DOHH2 (cell line): ENCODE measurements around the gene NUP98.

Experiments
- H3F3A ChIP-seq: fragments of 200-600 bp; sonication (generic), shearing (Covaris generic); 2 replicates; pipeline ENCODE4 v1.6.0; 2016; ENCODE audit warnings: antibody characterized with exemption, mild to moderate bottlenecking; ENCODE audit not compliant: control insufficient read depth, insufficient read depth
- H3K27ac ChIP-seq: fragments of 200-600 bp; sonication (generic); 2 replicates; pipeline ENCODE4 v1.5.1; 2014; ENCODE audit warnings: low read depth, mild to moderate bottlenecking, low read length, moderate library complexity
- H3K27me3 ChIP-seq: fragments of 200-600 bp; sonication (generic); 2 replicates; pipeline ENCODE4 v1.6.1; 2014; ENCODE audit warnings: mild to moderate bottlenecking, low read length, mixed read lengths; ENCODE audit not compliant: control insufficient read depth
- H3K36me3 ChIP-seq: fragments of 200-600 bp; sonication (generic); 2 replicates; pipeline ENCODE4 v1.6.1; 2014; ENCODE audit warnings: mild to moderate bottlenecking, low read length, moderate library complexity, mixed read lengths; ENCODE audit not compliant: control insufficient read depth
- H3K4me1 ChIP-seq: fragments of 200-600 bp; sonication (generic); 2 replicates; pipeline ENCODE4 v1.6.1; 2014; ENCODE audit warnings: mild to moderate bottlenecking, low read length, mixed read lengths; ENCODE audit not compliant: control insufficient read depth
- H3K4me2 ChIP-seq: fragments of 200-600 bp; sonication (generic); 2 replicates; pipeline ENCODE4 v1.6.0; 2014; ENCODE audit warnings: mild to moderate bottlenecking, low read length, moderate library complexity
- H3K4me3 ChIP-seq: fragments of 200-600 bp; sonication (generic); 2 replicates; pipeline ENCODE4 v1.5.1; 2014; ENCODE audit warnings: mild to moderate bottlenecking, low read length, mixed read lengths
- H3K79me2 ChIP-seq: fragments of 200-600 bp; sonication (generic); 2 replicates; pipeline ENCODE4 v1.6.1; 2014; ENCODE audit warnings: mild to moderate bottlenecking, low read length, mixed read lengths; ENCODE audit not compliant: control insufficient read depth
- H3K9me2 ChIP-seq: fragments of 200-600 bp; sonication (generic); replicated peaks from 2 replicates; pipeline ENCODE4 v1.6.1; 2014; ENCODE audit warnings: mild to moderate bottlenecking, low read length, mixed read lengths; ENCODE audit not compliant: control insufficient read depth
- H3K9me3 ChIP-seq: fragments of 200-600 bp; sonication (generic); 2 replicates; pipeline ENCODE4 v1.6.1; 2014; ENCODE audit warnings: antibody characterized with exemption, low read length, mixed read lengths; ENCODE audit not compliant: control insufficient read depth, insufficient read depth
- H4K20me1 ChIP-seq: fragments of 200-600 bp; sonication (generic); 2 replicates; pipeline ENCODE4 v1.6.0; 2014; ENCODE audit warnings: low read depth, mild to moderate bottlenecking, antibody characterized with exemption, low read length, moderate library complexity; ENCODE audit not compliant: control insufficient read depth, insufficient read depth
- CTCF ChIP-seq: fragments of 200-600 bp; sonication (generic); IDR thresholded peaks from one replicate; pipeline ENCODE4 v1.5.1; 2014; ENCODE audit warnings: antibody characterized with exemption, mild to moderate bottlenecking, low read depth, low read length; ENCODE audit not compliant: poor library complexity, severe bottlenecking
- EZH2phosphoT487 ChIP-seq: fragments of 200-600 bp; sonication (generic); IDR thresholded peaks from 2 replicates; pipeline ENCODE4 v1.6.1; 2017; ENCODE audit warnings: borderline replicate concordance, mild to moderate bottlenecking, antibody characterized with exemption, low read length, moderate library complexity, mixed read lengths

Gene NUP98

GRCh38 chr11:3803726-3804495 is 6.6 kb upstream of the NUP98 start:
- no peak overlapping the region for H3K4me3 ChIP-seq
- H3K9me3 ChIP-seq, result no peaks in the 10 kb centered on the region
- H3K27me3 ChIP-seq, result no peaks in the 10 kb centered on the region
- no peaks in the 10 kb centered on the region for H4K20me1 ChIP-seq
- TF ChIP-seq CTCF (no peak), EZH2phosphoT487 (no peak)
- H3K4me2 ChIP-seq, result no peak overlapping the region
- no peaks in the 10 kb centered on the region for H3K36me3 ChIP-seq
- H3F3A ChIP-seq, result peaks cover 8% of the 10 kb centered on the region; the same call in 1 of the 2 replicates
- H3K27ac ChIP-seq, result no peak overlapping the region
- H3K9me2 ChIP-seq, result no peaks in the 10 kb centered on the region
- H3K4me1 ChIP-seq, result peaks cover 9% of the 10 kb centered on the region
- H3K79me2 ChIP-seq, result peaks cover 8% of the 10 kb centered on the region

- Histone ChIP-seq H3F3A (peaks cover 5% of the 10 kb centered on the region; the same call in 1 of the 2 replicates), H3K4me3 (no peak overlapping the region), H3K9me3 (no peaks in the 10 kb centered on the region), H3K27ac (no peak overlapping the region), H3K4me2 (no peak overlapping the region), H4K20me1 (no peaks in the 10 kb centered on the region), H3K36me3 (peaks cover under 1% of the 10 kb centered on the region; the same call in 1 of the 2 replicates), H3K27me3 (no peaks in the 10 kb centered on the region), H3K79me2 (peaks cover 21% of the 10 kb centered on the region), H3K4me1 (peaks cover 13% of the 10 kb centered on the region), H3K9me2 (no peaks in the 10 kb centered on the region)
- TF ChIP-seq EZH2phosphoT487, result no peak
- TF ChIP-seq CTCF, result no peak
These were observed 4.8 kb upstream of the NUP98 start for GRCh38 chr11:3802011-3802790.

- Histone ChIP-seq H3K27me3 (no peaks in the 10 kb centered on the region), H3K36me3 (peaks cover 24% of the 10 kb centered on the region), H3F3A (peaks cover 5% of the 10 kb centered on the region; the same call in 1 of the 2 replicates), H3K4me3 (no peak overlapping the region), H3K79me2 (peaks cover 44% of the 10 kb centered on the region), H3K9me3 (no peaks in the 10 kb centered on the region), H3K9me2 (no peaks in the 10 kb centered on the region), H3K4me1 (peaks cover 28% of the 10 kb centered on the region), H3K4me2 (no peak overlapping the region), H3K27ac (no peak overlapping the region), H4K20me1 (peaks cover 21% of the 10 kb centered on the region)
- TF ChIP-seq CTCF (no peak), EZH2phosphoT487 (no peak)
These were observed 2.5 kb upstream of the NUP98 start for GRCh38 chr11:3799873-3800272.
